ENCODE results near the gene PGBD5. TPM values are rescaled to one million over a fixed set of nuclear protein-coding genes. Genes with fewer than 3 reads are reported as not detected.
"Not testable (repeated sequence)": the region's sequence is repeated elsewhere in the genome, so short reads cannot be mapped to it uniquely, and the experiment has no call there.

Gene PGBD5
- 29.8 and 34.7 TPM in 2 replicates for total RNA-seq (2014; rRNA removed; shearing (Covaris generic))

GRCh38 chr1:230426246-230427093, at the start of gene PGBD5:
Gene PGBD5 (minus strand): TSS chr1:230426332. CDS start chr1:230425928, 404 bp downstream.
- DNase-seq: peak; percentile 98
- H3K4me3 ChIP-seq (ENCODE audit: insufficient read depth, low read depth, low read length): peak within 1 kb of the TSS; percentile 58
- no peaks in the 10 kb centered on the region for H3K36me3 ChIP-seq (replicated peaks; ENCODE audit: control insufficient read depth, insufficient read depth, low read length)
- H3K27me3 ChIP-seq (ENCODE audit: control insufficient read depth, insufficient read depth, low read length): peaks cover 14% of the 10 kb centered on the region

GRCh38 chr1:230474924-230475323, 48.8 kb upstream of the PGBD5 start:
- H3K4me3 ChIP-seq (ENCODE audit: insufficient read depth, low read depth, low read length); H3K27me3 ChIP-seq (ENCODE audit: control insufficient read depth, insufficient read depth, low read length); DNase-seq; H3K36me3 ChIP-seq (replicated peaks; ENCODE audit: control insufficient read depth, insufficient read depth, low read length): not testable (repeated sequence)

- not testable (repeated sequence) for H3K4me3 ChIP-seq (ENCODE audit: insufficient read depth, low read depth, low read length); H3K36me3 ChIP-seq (replicated peaks; ENCODE audit: control insufficient read depth, insufficient read depth, low read length); H3K27me3 ChIP-seq (ENCODE audit: control insufficient read depth, insufficient read depth, low read length); DNase-seq
Observed at GRCh38 chr1:230470750-230471149, 44.6 kb upstream of the PGBD5 start.

GRCh38 chr1:230469271-230469670, 43.1 kb upstream of the PGBD5 start:
- H3K36me3 ChIP-seq (replicated peaks; ENCODE audit: control insufficient read depth, insufficient read depth, low read length): no peaks in the 10 kb centered on the region
- no peak overlapping the region for H3K4me3 ChIP-seq (ENCODE audit: insufficient read depth, low read depth, low read length)
- DNase-seq: no peak
- no peaks in the 10 kb centered on the region for H3K27me3 ChIP-seq (ENCODE audit: control insufficient read depth, insufficient read depth, low read length)

GRCh38 chr1:230465691-230466090, 39.6 kb upstream of the PGBD5 start:
- no peak for DNase-seq
- Histone ChIP-seq H3K4me3 (ENCODE audit: insufficient read depth, low read depth, low read length) (no peak overlapping the region), H3K27me3 (ENCODE audit: control insufficient read depth, insufficient read depth, low read length) (no peaks in the 10 kb centered on the region), H3K36me3 (replicated peaks; ENCODE audit: control insufficient read depth, insufficient read depth, low read length) (no peaks in the 10 kb centered on the region)

- Histone ChIP-seq H3K36me3 (replicated peaks; ENCODE audit: control insufficient read depth, insufficient read depth, low read length) (no peaks in the 10 kb centered on the region), H3K27me3 (ENCODE audit: control insufficient read depth, insufficient read depth, low read length) (no peaks in the 10 kb centered on the region)
- DNase-seq: no peak
Observed at GRCh38 chr1:230464671-230465070, 38.5 kb upstream of the PGBD5 start.

GRCh38 chr1:230463760-230464159, 37.6 kb upstream of the PGBD5 start:
- no peak for DNase-seq
- no peaks in the 10 kb centered on the region for H3K36me3 ChIP-seq (replicated peaks; ENCODE audit: control insufficient read depth, insufficient read depth, low read length)
- no peak overlapping the region for H3K4me3 ChIP-seq (ENCODE audit: insufficient read depth, low read depth, low read length)
- no peaks in the 10 kb centered on the region for H3K27me3 ChIP-seq (ENCODE audit: control insufficient read depth, insufficient read depth, low read length)

More at GRCh38 chr1:230464671-230465070, 38.5 kb upstream of the PGBD5 start:
- no peak overlapping the region for H3K4me3 ChIP-seq (ENCODE audit: insufficient read depth, low read depth, low read length)

- Histone ChIP-seq H3K4me3 (ENCODE audit: insufficient read depth, low read depth, low read length) (no peak overlapping the region), H3K27me3 (ENCODE audit: control insufficient read depth, insufficient read depth, low read length) (no peaks in the 10 kb centered on the region), H3K36me3 (replicated peaks; ENCODE audit: control insufficient read depth, insufficient read depth, low read length) (no peaks in the 10 kb centered on the region)
- DNase-seq: no peak
Observed at GRCh38 chr1:230463326-230463725, 37.2 kb upstream of the PGBD5 start.

GRCh38 chr1:230459465-230459864, 33.3 kb upstream of the PGBD5 start:
- no peaks in the 10 kb centered on the region for H3K36me3 ChIP-seq (replicated peaks; ENCODE audit: control insufficient read depth, insufficient read depth, low read length)
- H3K4me3 ChIP-seq (ENCODE audit: insufficient read depth, low read depth, low read length): no peak overlapping the region
- H3K27me3 ChIP-seq (ENCODE audit: control insufficient read depth, insufficient read depth, low read length): no peaks in the 10 kb centered on the region
- DNase-seq: no peak

GRCh38 chr1:230458509-230458908, 32.4 kb upstream of the PGBD5 start:
- DNase-seq: no peak
- Histone ChIP-seq H3K27me3 (ENCODE audit: control insufficient read depth, insufficient read depth, low read length) (no peaks in the 10 kb centered on the region), H3K36me3 (replicated peaks; ENCODE audit: control insufficient read depth, insufficient read depth, low read length) (no peaks in the 10 kb centered on the region), H3K4me3 (ENCODE audit: insufficient read depth, low read depth, low read length) (no peak overlapping the region)

GRCh38 chr1:230456478-230456877, 30.3 kb upstream of the PGBD5 start:
- DNase-seq: no peak
- no peak overlapping the region for H3K4me3 ChIP-seq (ENCODE audit: insufficient read depth, low read depth, low read length)
- no peaks in the 10 kb centered on the region for H3K27me3 ChIP-seq (ENCODE audit: control insufficient read depth, insufficient read depth, low read length)
- no peaks in the 10 kb centered on the region for H3K36me3 ChIP-seq (replicated peaks; ENCODE audit: control insufficient read depth, insufficient read depth, low read length)

GRCh38 chr1:230455291-230455690, 29.2 kb upstream of the PGBD5 start:
- H3K36me3 ChIP-seq (replicated peaks; ENCODE audit: control insufficient read depth, insufficient read depth, low read length): no peaks in the 10 kb centered on the region
- no peak for DNase-seq
- H3K27me3 ChIP-seq (ENCODE audit: control insufficient read depth, insufficient read depth, low read length): no peaks in the 10 kb centered on the region
- H3K4me3 ChIP-seq (ENCODE audit: insufficient read depth, low read depth, low read length): no peak overlapping the region

GRCh38 chr1:230453377-230453776, 27.2 kb upstream of the PGBD5 start:
- Histone ChIP-seq H3K4me3 (ENCODE audit: insufficient read depth, low read depth, low read length) (no peak overlapping the region), H3K36me3 (replicated peaks; ENCODE audit: control insufficient read depth, insufficient read depth, low read length) (no peaks in the 10 kb centered on the region), H3K27me3 (ENCODE audit: control insufficient read depth, insufficient read depth, low read length) (no peaks in the 10 kb centered on the region)
- no peak for DNase-seq

GRCh38 chr1:230441183-230442029, 15.3 kb upstream of the PGBD5 start:
- Histone ChIP-seq H3K4me3 (ENCODE audit: insufficient read depth, low read depth, low read length) (no peak overlapping the region), H3K36me3 (replicated peaks; ENCODE audit: control insufficient read depth, insufficient read depth, low read length) (no peaks in the 10 kb centered on the region), H3K27me3 (ENCODE audit: control insufficient read depth, insufficient read depth, low read length) (no peaks in the 10 kb centered on the region; the same call in 1 of the 2 replicates)
- DNase-seq: peak; percentile 55

- DNase-seq: no peak
- H3K4me3 ChIP-seq (ENCODE audit: insufficient read depth, low read depth, low read length): no peak overlapping the region
- peaks cover 1% of the 10 kb centered on the region; the same call in 1 of the 2 replicates for H3K27me3 ChIP-seq (ENCODE audit: control insufficient read depth, insufficient read depth, low read length)
- no peaks in the 10 kb centered on the region for H3K36me3 ChIP-seq (replicated peaks; ENCODE audit: control insufficient read depth, insufficient read depth, low read length)
Observed at GRCh38 chr1:230435108-230435507, 9.0 kb upstream of the PGBD5 start.

Measured in H7 (cell line).